ENCODE measurements around the gene MYDGF.

DNA sequence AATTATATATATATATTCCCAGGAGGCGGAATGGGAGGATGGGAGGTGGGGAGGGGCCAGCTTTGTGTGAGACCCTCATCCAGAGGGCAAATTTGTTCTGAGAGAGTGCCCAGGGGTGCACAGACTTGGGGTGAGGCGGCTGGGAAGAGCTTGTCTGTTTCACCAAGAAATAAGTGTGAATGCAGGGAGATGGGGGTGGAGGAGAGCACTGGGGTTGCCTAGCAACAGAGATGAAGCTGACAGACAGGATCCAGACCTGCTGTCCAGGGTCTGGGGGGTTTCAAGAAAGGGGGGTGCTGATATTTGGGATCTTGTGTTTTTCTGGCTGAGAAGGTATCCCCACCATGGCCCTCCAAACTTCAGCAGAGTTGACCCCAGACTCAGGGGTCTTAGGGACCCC, 49.5 kb downstream of the MYDGF start:
- TF ChIP-seq, protein P1, sequence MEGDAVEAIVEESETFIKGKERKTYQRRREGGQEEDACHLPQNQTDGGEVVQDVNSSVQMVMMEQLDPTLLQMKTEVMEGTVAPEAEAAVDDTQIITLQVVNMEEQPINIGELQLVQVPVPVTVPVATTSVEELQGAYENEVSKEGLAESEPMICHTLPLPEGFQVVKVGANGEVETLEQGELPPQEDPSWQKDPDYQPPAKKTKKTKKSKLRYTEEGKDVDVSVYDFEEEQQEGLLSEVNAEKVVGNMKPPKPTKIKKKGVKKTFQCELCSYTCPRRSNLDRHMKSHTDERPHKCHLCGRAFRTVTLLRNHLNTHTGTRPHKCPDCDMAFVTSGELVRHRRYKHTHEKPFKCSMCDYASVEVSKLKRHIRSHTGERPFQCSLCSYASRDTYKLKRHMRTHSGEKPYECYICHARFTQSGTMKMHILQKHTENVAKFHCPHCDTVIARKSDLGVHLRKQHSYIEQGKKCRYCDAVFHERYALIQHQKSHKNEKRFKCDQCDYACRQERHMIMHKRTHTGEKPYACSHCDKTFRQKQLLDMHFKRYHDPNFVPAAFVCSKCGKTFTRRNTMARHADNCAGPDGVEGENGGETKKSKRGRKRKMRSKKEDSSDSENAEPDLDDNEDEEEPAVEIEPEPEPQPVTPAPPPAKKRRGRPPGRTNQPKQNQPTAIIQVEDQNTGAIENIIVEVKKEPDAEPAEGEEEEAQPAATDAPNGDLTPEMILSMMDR (IDR thresholded peaks at IDR 0.05), result no peak
- TF ChIP-seq ZFX (IDR thresholded peaks at IDR 0.05; ENCODE audit: borderline replicate concordance), result no peak

Measured in 22Rv1 (cell line).